Activated CD4-positive, alpha-beta T cell treated with anti-CD3 and anti-CD28 coated beads for 24 hours (primary cell): Measurements from ENCODE around the gene CCDC86.

Experiments used
- DNase-seq, 2 donors: peaks; one replicate each; pipeline ENCODE4 v3.0.0-alpha.2; 2020; ENCODE audit warnings: low read depth in 2 of 2

Gene CCDC86

GRCh38 chr11:60831143-60831500 is 10.8 kb upstream of the CCDC86 start:
- DNase-seq = peak; percentile 69 to 75

- DNase-seq = no peak
These were observed 10.3 kb upstream of the CCDC86 start for GRCh38 chr11:60831501-60832079.

GRCh38 chr11:60834742-60835533 is 7.0 kb upstream of the CCDC86 start:
- DNase-seq = no peak

GRCh38 chr11:60835534-60835846 is 6.4 kb upstream of the CCDC86 start:
- DNase-seq = no peak

GRCh38 chr11:60836866-60837515 is 4.9 kb upstream of the CCDC86 start:
- no peak for DNase-seq

- no peak for DNase-seq
These were observed 3.8 kb upstream of the CCDC86 start for GRCh38 chr11:60838132-60838531.

- DNase-seq = no peak
These were observed 1.2 kb upstream of the CCDC86 start for GRCh38 chr11:60840470-60841430.

- no peak for DNase-seq
These were observed 1.0 kb downstream of the CCDC86 start for GRCh38 chr11:60842668-60843600.

- no peak for DNase-seq
These were observed 2.3 kb downstream of the CCDC86 start for GRCh38 chr11:60844045-60844869.

GRCh38 chr11:60844870-60845221 is 2.9 kb downstream of the CCDC86 start:
- no peak for DNase-seq

- no peak for DNase-seq
These were observed 3.4 kb downstream of the CCDC86 start for GRCh38 chr11:60845338-60845737.

- DNase-seq = no peak
These were observed 5.4 kb downstream of the CCDC86 start for GRCh38 chr11:60847281-60847680.

- DNase-seq = no peak
These were observed 6.0 kb downstream of the CCDC86 start for GRCh38 chr11:60847896-60848295.

GRCh38 chr11:60848714-60849151 is 6.8 kb downstream of the CCDC86 start:
- DNase-seq = no peak

GRCh38 chr11:60849641-60850520 is 8.0 kb downstream of the CCDC86 start:
- DNase-seq = no peak

GRCh38 chr11:60851327-60852104 is 9.6 kb downstream of the CCDC86 start:
- no peak for DNase-seq

GRCh38 chr11:60852117-60852981 is 10.4 kb downstream of the CCDC86 start:
- DNase-seq = no peak
